Measurements from ENCODE around the gene LINC00632.
"Not testable (repeated sequence)": the region's sequence is repeated elsewhere in the genome, so short reads cannot be mapped to it uniquely, and the experiment has no call there.

Gene LINC00632

GRCh38 chrX:140709421-140709846 is at the start of gene LINC00632:
Gene LINC00632, plus strand, starts transcription at chrX:140709759.
- no peak for DNase-seq

GRCh38 chrX:140661643-140662042 is 47.9 kb upstream of the LINC00632 start:
- DNase-seq: no peak

GRCh38 chrX:140664939-140665338 is 44.6 kb upstream of the LINC00632 start:
- DNase-seq: no peak

DNA sequence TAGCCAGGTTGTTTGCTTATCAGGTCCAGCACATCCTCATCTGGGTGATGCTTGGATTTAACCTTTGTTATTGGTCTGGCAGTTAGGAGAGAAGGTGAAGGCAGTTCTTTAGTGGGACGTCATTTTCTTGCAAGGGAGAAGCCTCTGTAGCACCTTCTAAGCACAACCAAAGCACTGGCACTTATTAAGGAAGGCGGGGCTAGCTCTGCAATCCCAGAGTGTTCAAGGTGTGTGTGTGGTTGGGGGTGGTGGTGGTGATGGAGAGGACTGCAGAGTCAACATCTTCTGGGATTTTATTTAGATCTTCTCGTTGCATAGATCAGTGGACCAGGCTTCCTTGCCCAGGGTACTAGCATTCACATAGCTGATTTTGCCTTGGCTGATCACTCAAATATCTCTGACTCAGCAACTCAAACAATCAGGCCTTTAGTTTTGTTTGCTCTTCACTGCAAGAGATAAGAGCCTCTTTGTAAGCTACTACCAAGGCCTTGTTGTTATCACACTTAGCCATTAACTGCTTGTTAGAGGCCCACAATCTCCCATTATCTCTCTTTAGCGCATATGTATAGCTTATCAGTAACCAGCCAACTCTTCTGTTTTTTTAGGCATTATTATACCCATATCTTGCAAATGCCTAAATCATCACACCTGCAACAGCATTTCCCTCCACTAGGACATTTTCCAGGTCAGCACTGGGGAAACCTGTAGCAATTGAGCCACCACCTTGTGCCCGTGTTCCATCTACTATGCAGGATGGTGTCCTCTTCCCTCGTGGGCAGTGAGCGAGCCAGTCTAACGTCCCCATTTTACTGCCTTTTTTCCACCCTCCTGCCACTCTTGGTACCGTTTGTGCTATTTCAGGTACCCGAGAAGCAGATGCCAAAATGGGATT is 36.5 kb upstream of the LINC00632 start:
- no peak for DNase-seq

DNA sequence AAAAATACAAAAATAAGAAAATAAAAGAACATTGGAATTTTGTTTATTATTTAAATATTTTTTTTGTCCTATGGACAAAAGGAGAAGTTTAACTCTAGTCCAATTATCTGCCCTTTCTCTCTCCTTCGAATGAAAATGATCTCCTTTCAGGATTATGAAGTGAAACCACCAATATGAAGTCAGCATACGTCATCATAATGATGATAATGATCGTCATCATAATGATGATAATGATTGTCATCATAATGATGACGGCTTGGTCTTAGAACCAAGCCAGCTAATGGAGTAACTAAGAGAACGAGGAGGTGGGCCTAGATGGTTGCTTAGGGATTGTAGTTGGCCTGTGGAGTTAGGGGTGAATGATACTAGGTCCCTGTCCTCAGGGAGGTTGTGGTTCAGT is 21.9 kb upstream of the LINC00632 start:
- no peak for DNase-seq

DNA sequence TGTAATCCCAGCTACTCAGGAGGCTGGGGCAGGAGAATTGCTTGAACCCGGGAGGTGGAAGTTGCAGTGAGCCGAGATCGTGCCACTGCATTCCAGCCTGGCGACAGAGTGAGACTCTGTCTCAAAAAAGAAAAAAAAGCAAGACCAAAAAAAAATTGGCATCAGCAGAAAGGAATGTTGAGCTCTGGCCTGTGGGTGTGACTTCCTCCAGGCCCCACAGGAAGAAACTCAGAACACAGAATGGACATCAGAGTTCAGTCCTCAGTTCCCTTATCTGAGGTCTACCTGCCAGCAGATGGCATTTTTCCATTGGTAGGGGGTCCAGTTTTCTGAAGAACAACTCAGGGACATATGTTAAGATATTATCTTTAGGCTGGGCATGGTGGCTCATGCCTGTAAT is 18.0 kb upstream of the LINC00632 start:
- not testable (repeated sequence) for DNase-seq

DNA sequence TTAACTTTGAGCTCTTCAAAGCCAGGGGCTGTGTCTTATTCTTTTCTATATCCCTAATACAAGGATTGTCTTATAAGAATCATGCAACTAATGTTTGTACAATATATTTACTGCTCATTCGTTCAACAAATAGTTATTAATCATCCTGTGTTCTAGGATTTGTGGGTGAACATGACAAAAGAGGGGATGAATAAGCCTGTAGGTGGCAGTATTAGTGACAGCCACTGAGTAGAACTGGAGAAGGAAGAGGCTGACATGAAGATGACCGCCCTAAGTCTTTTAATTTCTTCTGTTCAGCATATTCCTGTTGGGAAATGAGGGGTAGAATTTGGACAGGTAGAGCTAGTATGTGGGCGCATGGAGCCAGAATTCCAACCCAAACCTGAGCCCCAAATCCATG is 11.9 kb upstream of the LINC00632 start:
- no peak for DNase-seq

- peak; percentile 1 for DNase-seq
Observed at GRCh38 chrX:140701480-140701879, 8.1 kb upstream of the LINC00632 start.

DNA sequence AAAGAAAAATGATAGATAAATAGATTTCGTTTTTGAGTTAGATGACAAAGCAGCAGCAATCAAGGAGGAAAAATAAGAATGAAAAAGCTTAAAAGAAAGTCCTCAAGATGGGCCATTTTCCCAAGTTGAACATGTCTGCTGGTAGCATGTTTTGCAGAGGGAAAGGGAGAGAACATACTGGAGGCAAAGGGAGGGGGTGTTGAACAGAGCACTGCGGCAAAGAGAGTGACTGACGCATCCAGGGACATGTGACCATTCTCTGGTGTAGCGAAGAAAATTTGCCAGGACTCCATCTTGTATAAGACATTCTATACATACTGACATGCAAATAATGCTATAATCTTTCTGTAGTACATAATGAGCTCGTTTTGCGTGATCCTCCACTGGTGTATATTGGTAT is 1.2 kb downstream of the LINC00632 start:
- DNase-seq: no peak

DNA sequence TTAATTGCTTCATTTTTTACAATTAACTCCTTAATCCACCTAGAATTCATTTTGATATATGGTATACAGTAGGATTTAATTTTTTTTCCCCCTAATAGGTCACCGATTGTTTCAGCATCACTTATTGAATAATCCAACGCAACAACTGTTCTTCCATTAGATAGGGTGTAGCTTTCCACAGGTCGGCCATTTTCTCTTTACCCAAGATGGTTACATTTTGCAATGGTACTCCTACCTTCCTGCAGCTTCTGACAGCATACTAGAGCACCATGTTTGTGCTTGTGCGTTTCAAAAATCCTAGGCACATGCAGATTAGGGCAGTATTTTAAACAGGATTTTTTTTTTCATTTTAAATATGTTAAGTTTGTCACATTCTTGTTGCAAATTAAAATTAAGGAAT is 2.3 kb downstream of the LINC00632 start:
- no peak for DNase-seq

DNA sequence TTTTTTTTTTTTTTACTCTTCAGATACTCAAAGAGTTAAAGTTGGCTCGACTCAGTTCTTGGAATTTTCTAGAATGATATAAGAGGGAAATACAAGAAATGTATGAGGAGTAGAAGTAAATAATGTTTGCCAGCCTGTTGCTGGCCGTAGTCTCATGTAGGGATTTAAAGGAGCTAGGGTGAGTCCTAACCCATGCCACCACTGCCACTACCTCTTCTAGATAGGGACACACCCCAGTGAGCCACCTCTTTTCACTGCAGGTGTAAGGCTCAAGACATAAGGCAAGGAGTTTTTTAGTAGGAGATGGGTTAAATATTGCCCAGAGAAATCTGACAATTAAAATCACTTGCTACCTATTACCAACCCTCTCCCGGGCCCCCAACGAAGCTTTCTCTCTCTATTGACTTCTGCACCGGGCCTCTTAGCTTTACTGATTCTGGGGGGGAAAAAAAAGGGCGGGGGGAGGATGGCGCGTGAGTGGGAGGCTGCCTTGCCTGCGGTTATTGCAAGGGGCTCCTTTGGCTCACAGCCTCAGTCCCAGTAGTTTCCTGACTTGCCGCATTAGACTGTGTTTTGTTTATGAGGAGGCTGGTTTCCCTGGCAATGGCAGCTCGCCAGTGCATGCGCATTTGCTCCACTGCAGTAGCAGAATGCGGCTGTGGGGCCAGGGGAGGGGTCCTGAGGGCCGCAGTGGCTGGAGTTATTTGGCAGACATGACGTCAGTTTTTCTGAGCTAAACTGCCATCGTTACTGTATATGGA is 3.0 kb downstream of the LINC00632 start:
- peak; percentile 59 for DNase-seq

DNA sequence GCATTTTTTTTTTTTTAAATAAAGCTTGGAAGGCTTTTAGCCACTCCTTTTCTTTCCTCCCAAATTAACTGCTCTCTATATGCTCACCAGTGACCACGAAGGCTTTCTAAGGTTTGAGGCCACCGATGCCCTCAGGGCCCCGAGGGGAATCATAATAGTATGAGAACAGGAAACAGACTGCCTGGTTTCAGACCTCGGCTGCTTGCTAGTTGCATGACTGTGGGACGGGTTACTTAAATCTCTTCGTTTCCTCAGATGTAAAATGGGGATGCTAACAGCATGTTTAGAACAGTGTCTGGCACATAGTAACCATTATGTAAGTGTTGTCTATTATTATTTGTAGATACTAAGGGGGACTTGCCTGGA is 3.6 kb downstream of the LINC00632 start:
- DNase-seq: no peak

GRCh38 chrX:140715787-140716186 is 6.2 kb downstream of the LINC00632 start:
- no peak for DNase-seq

DNA sequence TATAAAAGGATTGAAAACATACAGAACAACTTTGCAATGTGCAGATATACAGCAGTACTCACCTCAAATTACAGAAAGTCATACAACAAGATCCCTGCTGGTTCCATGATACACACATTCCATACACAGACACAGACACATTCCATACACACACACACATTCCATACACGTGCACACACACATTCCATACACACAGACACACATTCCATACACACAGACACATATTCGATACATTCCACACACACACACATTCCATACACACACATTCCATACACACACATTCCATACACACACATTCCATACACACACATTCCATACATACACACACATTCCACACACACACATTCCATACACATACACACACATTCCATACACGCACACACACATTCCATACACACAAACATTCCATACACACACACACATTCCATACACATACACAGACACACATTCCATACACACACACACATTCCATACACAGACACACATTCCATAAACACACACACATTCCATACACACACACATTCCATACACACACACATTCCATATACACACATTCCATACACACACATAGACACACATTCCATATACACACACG is 13.7 kb downstream of the LINC00632 start:
- no peak for DNase-seq

- no peak for DNase-seq
Observed at GRCh38 chrX:140724309-140724708, 14.8 kb downstream of the LINC00632 start.

DNA sequence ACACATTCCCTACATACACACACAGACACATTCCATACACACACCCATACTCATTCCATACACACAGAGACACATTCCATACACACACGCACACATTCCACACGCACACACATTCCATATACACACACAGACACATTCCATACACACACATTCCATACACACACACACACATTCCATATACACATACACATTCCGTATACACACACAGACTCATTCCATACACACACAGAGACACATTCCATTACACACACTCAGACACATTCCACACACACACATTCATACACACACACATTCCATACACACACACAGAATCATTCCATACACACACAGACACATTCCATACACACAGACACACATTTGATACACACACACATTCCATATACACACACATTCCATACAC is 15.2 kb downstream of the LINC00632 start:
- no peak for DNase-seq

DNA sequence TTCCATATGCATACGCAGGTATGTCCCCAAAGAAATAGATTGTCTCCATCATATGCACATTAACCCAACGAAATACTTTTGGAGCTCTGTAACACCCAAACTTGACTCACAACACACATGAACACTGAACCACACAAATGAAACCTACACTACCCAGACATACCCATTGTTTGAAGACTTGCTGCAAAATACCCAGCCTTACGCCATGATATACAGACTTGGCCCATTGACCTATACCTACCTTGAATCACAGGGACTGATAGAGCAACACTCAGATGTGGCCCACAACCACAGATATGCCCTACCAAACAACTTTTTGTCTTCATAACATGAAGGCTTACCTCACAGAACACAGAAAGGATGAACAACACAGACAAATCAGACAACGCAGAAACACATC is 15.9 kb downstream of the LINC00632 start:
- no peak for DNase-seq

- peak; percentile 16 for DNase-seq
Observed at GRCh38 chrX:140733766-140734342, 24.3 kb downstream of the LINC00632 start.

GRCh38 chrX:140744085-140744484 is 34.5 kb downstream of the LINC00632 start:
- peak; percentile 32 for DNase-seq

DNA sequence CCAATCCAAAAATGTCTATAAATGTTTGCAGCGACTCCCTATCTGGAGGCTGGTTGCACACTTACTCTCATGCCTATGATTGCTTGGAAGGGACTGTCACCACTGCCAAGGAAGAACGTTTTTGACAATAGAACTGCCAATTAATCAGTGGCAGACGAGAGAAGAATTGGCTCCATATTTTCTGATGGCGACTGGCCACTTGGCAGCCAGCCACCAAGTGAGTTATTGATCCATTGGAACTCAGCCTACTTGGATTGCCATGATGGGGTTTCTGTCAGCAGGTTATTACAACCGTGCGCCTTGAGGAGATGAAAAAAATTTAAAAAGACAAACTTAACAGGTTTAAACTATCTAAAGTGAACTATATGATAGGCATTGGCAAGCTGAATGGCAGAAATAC is 47.4 kb downstream of the LINC00632 start:
- DNase-seq: no peak

DNA sequence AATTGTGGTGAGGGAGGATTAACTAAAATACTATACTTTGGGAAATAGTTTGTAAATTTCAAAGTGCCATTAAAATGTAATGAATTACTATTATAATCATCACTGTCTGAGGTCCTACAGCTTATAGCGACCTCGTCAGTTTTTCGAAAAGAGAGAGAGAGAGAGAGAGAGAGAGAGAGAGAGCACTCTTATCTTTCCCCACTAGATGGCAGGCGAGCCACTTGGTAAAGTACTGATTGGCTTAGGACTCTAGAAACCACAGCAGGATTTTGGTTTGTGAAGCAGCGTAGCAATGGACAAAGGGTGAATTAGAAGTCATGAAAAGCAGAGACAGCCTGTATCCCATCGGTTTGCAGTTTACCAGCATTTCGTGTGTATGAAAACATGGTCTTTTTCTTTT is 52.5 kb downstream of the LINC00632 start:
- peak; percentile 41 for DNase-seq

GRCh38 chrX:140764401-140764919 is 54.9 kb downstream of the LINC00632 start:
- no peak for DNase-seq

Measured in CD4-positive, alpha-beta T cell treated with Interleukin-17A for 1 hour (primary cell).